ENCODE results near the gene SUSD3.

Gene SUSD3

GRCh38 chr9:93126151-93126781 lies 67.8 kb downstream of the SUSD3 start:
- no peak for DNase-seq (ENCODE audit: low read depth)

GRCh38 chr9:93126825-93127368 lies 68.4 kb downstream of the SUSD3 start:
- no peak for DNase-seq (ENCODE audit: low read depth)

- DNase-seq (ENCODE audit: low read depth), result no peak
Measured at GRCh38 chr9:93127395-93127911, 69.0 kb downstream of the SUSD3 start.

GRCh38 chr9:93128011-93128714 lies 69.7 kb downstream of the SUSD3 start:
- DNase-seq (ENCODE audit: low read depth), result no peak

GRCh38 chr9:93128715-93129224 lies 70.3 kb downstream of the SUSD3 start:
- no peak for DNase-seq (ENCODE audit: low read depth)

- no peak for DNase-seq (ENCODE audit: low read depth)
Measured at GRCh38 chr9:93129286-93129685, 70.8 kb downstream of the SUSD3 start.

GRCh38 chr9:93129691-93130500 lies 71.4 kb downstream of the SUSD3 start:
- no peak for DNase-seq (ENCODE audit: low read depth)

- DNase-seq (ENCODE audit: low read depth), result no peak
Measured at GRCh38 chr9:93130861-93131481, 72.5 kb downstream of the SUSD3 start.

- no peak for DNase-seq (ENCODE audit: low read depth)
Measured at GRCh38 chr9:93131599-93132286, 73.2 kb downstream of the SUSD3 start.

- no peak for DNase-seq (ENCODE audit: low read depth)
Measured at GRCh38 chr9:93132287-93132927, 73.9 kb downstream of the SUSD3 start.

GRCh38 chr9:93132946-93133680 lies 74.6 kb downstream of the SUSD3 start:
- DNase-seq (ENCODE audit: low read depth), result no peak

- peak; percentile 76 for DNase-seq (ENCODE audit: low read depth)
Measured at GRCh38 chr9:93133681-93134014, 75.1 kb downstream of the SUSD3 start.

GRCh38 chr9:93134015-93134739 lies 75.7 kb downstream of the SUSD3 start, which contains the start of gene NINJ1:
Gene NINJ1 (minus strand): TSS chr9:93134251. CDS start chr9:93134217, 34 bp downstream.
- DNase-seq (ENCODE audit: low read depth), result peak; percentile 47
